ENCODE data around the gene UNCX.

GRCh38 chr7:1238450-1238882, 5.8 kb downstream of the UNCX start:
- no peak for TF ChIP-seq CTCF (IDR thresholded peaks at IDR 0.05)
- TF ChIP-seq POLR2A (IDR thresholded peaks at IDR 0.05) = no peak
